Measurements from ENCODE around the gene MEP1A. TPM values are rescaled to one million over a fixed set of nuclear protein-coding genes. Genes with fewer than 3 reads are reported as not detected.
"Not testable (repeated sequence)": the region's sequence is repeated elsewhere in the genome, so short reads cannot be mapped to it uniquely, and the experiment has no call there.

Gene MEP1A, protein sequence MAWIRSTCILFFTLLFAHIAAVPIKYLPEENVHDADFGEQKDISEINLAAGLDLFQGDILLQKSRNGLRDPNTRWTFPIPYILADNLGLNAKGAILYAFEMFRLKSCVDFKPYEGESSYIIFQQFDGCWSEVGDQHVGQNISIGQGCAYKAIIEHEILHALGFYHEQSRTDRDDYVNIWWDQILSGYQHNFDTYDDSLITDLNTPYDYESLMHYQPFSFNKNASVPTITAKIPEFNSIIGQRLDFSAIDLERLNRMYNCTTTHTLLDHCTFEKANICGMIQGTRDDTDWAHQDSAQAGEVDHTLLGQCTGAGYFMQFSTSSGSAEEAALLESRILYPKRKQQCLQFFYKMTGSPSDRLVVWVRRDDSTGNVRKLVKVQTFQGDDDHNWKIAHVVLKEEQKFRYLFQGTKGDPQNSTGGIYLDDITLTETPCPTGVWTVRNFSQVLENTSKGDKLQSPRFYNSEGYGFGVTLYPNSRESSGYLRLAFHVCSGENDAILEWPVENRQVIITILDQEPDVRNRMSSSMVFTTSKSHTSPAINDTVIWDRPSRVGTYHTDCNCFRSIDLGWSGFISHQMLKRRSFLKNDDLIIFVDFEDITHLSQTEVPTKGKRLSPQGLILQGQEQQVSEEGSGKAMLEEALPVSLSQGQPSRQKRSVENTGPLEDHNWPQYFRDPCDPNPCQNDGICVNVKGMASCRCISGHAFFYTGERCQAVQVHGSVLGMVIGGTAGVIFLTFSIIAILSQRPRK
- not detected for total RNA-seq
- 0.02 TPM for total RNA-seq (2013)

DNA sequence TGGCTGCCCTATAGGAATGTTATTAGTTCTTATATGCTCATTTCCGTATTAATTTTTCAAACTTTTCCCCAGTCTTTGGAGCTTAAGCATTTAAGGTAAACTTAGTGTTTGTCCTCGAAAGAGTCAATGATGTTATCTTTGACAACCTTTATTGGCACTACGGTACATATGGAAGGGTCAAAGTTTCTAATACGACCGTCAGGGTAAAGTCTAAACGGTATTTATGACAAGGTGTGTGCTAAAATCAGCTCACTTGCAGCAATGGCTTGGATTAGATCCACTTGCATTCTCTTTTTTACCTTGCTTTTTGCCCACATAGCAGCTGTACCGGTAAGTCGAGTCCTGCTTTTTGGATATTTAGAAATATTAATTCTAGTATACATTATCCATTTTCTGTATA is at the start of gene MEP1A:
TSS of gene MEP1A (plus strand) at position 252 of the 400 bp plus-strand sequence. CDS start at position 262, 10 bp downstream.
- WGBS (ENCODE audit: insufficient coverage), result 91% methylated on average over 6 of the region's 8 CpGs
- TF ChIP-seq, protein P1, sequence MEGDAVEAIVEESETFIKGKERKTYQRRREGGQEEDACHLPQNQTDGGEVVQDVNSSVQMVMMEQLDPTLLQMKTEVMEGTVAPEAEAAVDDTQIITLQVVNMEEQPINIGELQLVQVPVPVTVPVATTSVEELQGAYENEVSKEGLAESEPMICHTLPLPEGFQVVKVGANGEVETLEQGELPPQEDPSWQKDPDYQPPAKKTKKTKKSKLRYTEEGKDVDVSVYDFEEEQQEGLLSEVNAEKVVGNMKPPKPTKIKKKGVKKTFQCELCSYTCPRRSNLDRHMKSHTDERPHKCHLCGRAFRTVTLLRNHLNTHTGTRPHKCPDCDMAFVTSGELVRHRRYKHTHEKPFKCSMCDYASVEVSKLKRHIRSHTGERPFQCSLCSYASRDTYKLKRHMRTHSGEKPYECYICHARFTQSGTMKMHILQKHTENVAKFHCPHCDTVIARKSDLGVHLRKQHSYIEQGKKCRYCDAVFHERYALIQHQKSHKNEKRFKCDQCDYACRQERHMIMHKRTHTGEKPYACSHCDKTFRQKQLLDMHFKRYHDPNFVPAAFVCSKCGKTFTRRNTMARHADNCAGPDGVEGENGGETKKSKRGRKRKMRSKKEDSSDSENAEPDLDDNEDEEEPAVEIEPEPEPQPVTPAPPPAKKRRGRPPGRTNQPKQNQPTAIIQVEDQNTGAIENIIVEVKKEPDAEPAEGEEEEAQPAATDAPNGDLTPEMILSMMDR (IDR thresholded peaks at IDR 0.05), result no peak
- Mint-ChIP-seq H3K27me3 (ENCODE audit: low read depth in 2 of 2) (peaks cover 2 to 11% of the 10 kb centered on the region in 2 donors), H3K4me1 (no peaks in the 10 kb centered on the region), H3K27ac (no peak within 1 kb of the TSS), H3K4me3 (no peak within 1 kb of the TSS), H3K36me3 (no peaks in the 10 kb centered on the region), H3K9me3 (peaks cover 0 to 3% of the 10 kb centered on the region in 2 donors)
- Histone ChIP-seq H3K27ac (ENCODE audit: low read length) (no peak within 1 kb of the TSS), H3K4me3 (ENCODE audit: low read length) (no peak within 1 kb of the TSS), H3K36me3 (ENCODE audit: control insufficient read depth, insufficient read depth, low read length) (no peaks in the 10 kb centered on the region), H3K27me3 (ENCODE audit: control insufficient read depth, insufficient read depth, low read length) (no peaks in the 10 kb centered on the region), H3K4me1 (ENCODE audit: control insufficient read depth, insufficient read depth, low read length) (no peaks in the 10 kb centered on the region), H3K9me3 (ENCODE audit: control insufficient read depth, insufficient read depth, low read length) (no peaks in the 10 kb centered on the region)
- no peak for DNase-seq
- intact Hi-C loops (cut with micrococcal nuclease), result no loop called here
- ATAC-seq, result no peak

DNA sequence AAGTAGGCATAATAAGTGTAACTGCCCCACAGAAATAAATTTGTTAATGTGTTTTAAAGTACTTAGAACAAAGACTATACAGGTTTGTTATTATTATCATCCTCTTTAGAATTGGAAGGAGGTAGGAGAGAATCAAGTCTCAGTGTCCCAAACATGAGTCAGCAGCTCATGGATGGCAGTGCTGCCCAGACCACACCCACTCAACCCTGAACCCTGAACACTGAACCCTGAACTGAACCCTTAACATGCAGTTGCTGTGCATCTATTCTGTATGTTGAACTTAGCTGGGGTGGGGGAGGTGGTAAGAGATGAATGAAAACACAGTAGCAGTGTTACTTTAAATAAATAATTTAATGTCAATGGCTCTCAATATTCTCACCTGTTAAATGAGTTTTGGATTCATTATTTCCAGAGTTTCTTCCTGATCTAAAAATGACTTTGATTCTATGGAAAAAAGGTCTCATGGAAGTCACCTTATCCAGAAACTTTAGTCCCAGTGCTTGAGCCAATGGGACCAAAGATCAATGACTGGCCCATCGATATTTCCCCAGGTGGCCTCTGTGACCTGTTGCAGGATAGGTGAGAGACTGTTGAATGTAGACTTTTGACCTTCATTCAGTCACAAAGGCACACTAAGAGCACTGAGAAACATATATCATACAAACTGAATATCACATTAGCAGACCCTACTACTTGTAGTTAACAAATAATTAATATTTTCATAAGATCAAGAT is 49.6 kb upstream of the MEP1A start:
- ATAC-seq (no peak), DNase-seq (no peak)
- Histone ChIP-seq H3K4me1 (ENCODE audit: control insufficient read depth, insufficient read depth, low read length) (no peaks in the 10 kb centered on the region), H3K36me3 (ENCODE audit: control insufficient read depth, insufficient read depth, low read length) (no peaks in the 10 kb centered on the region), H3K9me3 (ENCODE audit: control insufficient read depth, insufficient read depth, low read length) (no peaks in the 10 kb centered on the region), H3K4me3 (ENCODE audit: low read length) (no peak overlapping the region), H3K27me3 (ENCODE audit: control insufficient read depth, insufficient read depth, low read length) (no peaks in the 10 kb centered on the region), H3K27ac (ENCODE audit: low read length) (no peak overlapping the region)
- H3K4me1 Mint-ChIP-seq, result no peaks in the 10 kb centered on the region
- H3K27ac Mint-ChIP-seq, result no peak overlapping the region
- intact Hi-C loops (cut with micrococcal nuclease), result no loop called here
- no peak overlapping the region for H3K4me3 Mint-ChIP-seq
- WGBS (ENCODE audit: insufficient coverage), result no CpG with 5 or more reads among the region's 1 CpG
- H3K9me3 Mint-ChIP-seq, result peaks cover 2 to 4% of the 10 kb centered on the region in 2 donors
- peaks cover 10 to 21% of the 10 kb centered on the region in 2 donors for H3K27me3 Mint-ChIP-seq (ENCODE audit: low read depth in 2 of 2)
- no peaks in the 10 kb centered on the region for H3K36me3 Mint-ChIP-seq
- TF ChIP-seq, protein P1 (IDR thresholded peaks at IDR 0.05), result no peak

DNA sequence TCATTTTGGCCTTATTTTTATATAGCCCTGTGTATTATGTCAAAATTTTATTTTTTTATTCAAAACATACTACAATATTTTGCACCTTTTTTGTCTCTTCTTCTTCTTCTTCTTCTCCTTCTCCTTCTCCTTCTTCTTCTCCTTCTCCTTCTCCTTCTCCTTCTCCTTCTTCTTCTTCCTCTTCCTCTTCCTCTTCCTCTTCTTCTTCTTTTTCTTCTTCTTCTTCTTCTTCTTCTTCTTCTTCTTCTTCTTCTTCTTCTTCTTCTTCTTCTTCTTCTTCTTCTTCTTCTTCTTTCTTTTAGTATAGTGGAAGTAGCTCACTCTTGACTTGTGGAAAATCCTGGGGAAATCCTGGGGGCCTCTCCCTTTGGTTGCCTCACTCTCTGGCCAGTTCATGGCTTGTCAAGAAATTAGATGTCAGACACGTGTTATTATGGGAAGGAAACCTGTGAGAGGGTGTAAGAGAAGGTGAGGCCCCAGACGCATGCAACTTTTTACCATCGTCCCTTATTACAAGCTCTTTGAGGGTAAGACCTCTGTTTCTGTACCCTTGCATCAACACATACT is 48.9 kb upstream of the MEP1A start:
- 89% methylated on average over 3 of the region's 3 CpGs for WGBS (ENCODE audit: insufficient coverage)
- H3K27me3 Mint-ChIP-seq (ENCODE audit: low read depth in 2 of 2), result peaks cover 10 to 24% of the 10 kb centered on the region in 2 donors
- intact Hi-C loops (cut with micrococcal nuclease); H3K36me3 Mint-ChIP-seq; H3K27me3 ChIP-seq (ENCODE audit: control insufficient read depth, insufficient read depth, low read length); H3K4me3 ChIP-seq (ENCODE audit: low read length); H3K4me3 Mint-ChIP-seq; H3K27ac Mint-ChIP-seq; H3K27ac ChIP-seq (ENCODE audit: low read length); DNase-seq; H3K9me3 ChIP-seq (ENCODE audit: control insufficient read depth, insufficient read depth, low read length); H3K4me1 Mint-ChIP-seq; ATAC-seq; H3K4me1 ChIP-seq (ENCODE audit: control insufficient read depth, insufficient read depth, low read length); H3K9me3 Mint-ChIP-seq; H3K36me3 ChIP-seq (ENCODE audit: control insufficient read depth, insufficient read depth, low read length): not testable (repeated sequence)
